Measurements from ENCODE around the gene MAML3. TPM values are rescaled to one million over a fixed set of nuclear protein-coding genes. Genes with fewer than 3 reads are reported as not detected.

The MAML3 gene
- total RNA-seq, 1 experiment from 2014 or later: 0.43 TPM

GRCh38 chr4:140076307-140076706 is 77.7 kb downstream of the MAML3 start:
- DNase-seq (ENCODE audit: low spot score): no peak

- DNase-seq (ENCODE audit: low spot score): no peak
Observed at GRCh38 chr4:140071806-140072205, 82.2 kb downstream of the MAML3 start.

- no peak for DNase-seq (ENCODE audit: low spot score)
Observed at GRCh38 chr4:140070973-140071372, 83.0 kb downstream of the MAML3 start.

GRCh38 chr4:140070366-140070765 is 83.6 kb downstream of the MAML3 start:
- no peak for DNase-seq (ENCODE audit: low spot score)

- no peak for DNase-seq (ENCODE audit: low spot score)
Observed at GRCh38 chr4:140069066-140069465, 84.9 kb downstream of the MAML3 start.

GRCh38 chr4:140068271-140068670 is 85.7 kb downstream of the MAML3 start:
- DNase-seq (ENCODE audit: low spot score): no peak

- no peak for DNase-seq (ENCODE audit: low spot score)
Observed at GRCh38 chr4:140066031-140066930, 87.7 kb downstream of the MAML3 start.

- no peak for DNase-seq (ENCODE audit: low spot score)
Observed at GRCh38 chr4:140065393-140065792, 88.6 kb downstream of the MAML3 start.

GRCh38 chr4:140061659-140062289 is 92.2 kb downstream of the MAML3 start:
- DNase-seq (ENCODE audit: low spot score): no peak

GRCh38 chr4:140061194-140061593 is 92.8 kb downstream of the MAML3 start:
- no peak for DNase-seq (ENCODE audit: low spot score)

GRCh38 chr4:140059159-140059558 is 94.8 kb downstream of the MAML3 start:
- no peak for DNase-seq (ENCODE audit: low spot score)

GRCh38 chr4:140057701-140058100 is 96.3 kb downstream of the MAML3 start:
- DNase-seq (ENCODE audit: low spot score): no peak

GRCh38 chr4:140056015-140056414 is 98.0 kb downstream of the MAML3 start:
- DNase-seq (ENCODE audit: low spot score): no peak

GRCh38 chr4:140054861-140055260 is 99.1 kb downstream of the MAML3 start:
- DNase-seq (ENCODE audit: low spot score): no peak

GRCh38 chr4:140053185-140053584 is 100.8 kb downstream of the MAML3 start:
- no peak for DNase-seq (ENCODE audit: low spot score)

GRCh38 chr4:140052050-140052449 is 101.9 kb downstream of the MAML3 start:
- DNase-seq (ENCODE audit: low spot score): peak; percentile 31

- DNase-seq (ENCODE audit: low spot score): peak; percentile 14
Observed at GRCh38 chr4:140049849-140050637, 103.9 kb downstream of the MAML3 start.

- no peak for DNase-seq (ENCODE audit: low spot score)
Observed at GRCh38 chr4:140049024-140049848, 104.7 kb downstream of the MAML3 start.

- no peak for DNase-seq (ENCODE audit: low spot score)
Observed at GRCh38 chr4:140048419-140048995, 105.5 kb downstream of the MAML3 start.

- no peak for DNase-seq (ENCODE audit: low spot score)
Observed at GRCh38 chr4:140047786-140048185, 106.2 kb downstream of the MAML3 start.

GRCh38 chr4:140047017-140047640 is 106.9 kb downstream of the MAML3 start:
- DNase-seq (ENCODE audit: low spot score): no peak
